HG02623 (cell line): ENCODE results near the gene BRSK2.

Experiments
- ATAC-seq: cut with Tn5 transposase; IDR thresholded peaks from one replicate; pipeline ENCODE4 v1.9.1; 2021; ENCODE audit warnings: moderate library complexity; ENCODE audit not compliant: unreplicated experiment

The BRSK2 gene

GRCh38 chr11:1448882-1449281 lies 59.1 kb downstream of the BRSK2 start:
- no peak for ATAC-seq

- ATAC-seq, result no peak
Observed at GRCh38 chr11:1449490-1450243, 59.9 kb downstream of the BRSK2 start.

GRCh38 chr11:1450344-1450875 lies 60.7 kb downstream of the BRSK2 start:
- no peak for ATAC-seq

GRCh38 chr11:1450949-1451710 lies 61.4 kb downstream of the BRSK2 start:
- ATAC-seq, result no peak

- no peak for ATAC-seq
Observed at GRCh38 chr11:1451781-1452470, 62.2 kb downstream of the BRSK2 start.

GRCh38 chr11:1452744-1453143 lies 63.0 kb downstream of the BRSK2 start:
- no peak for ATAC-seq

GRCh38 chr11:1453611-1454034 lies 63.9 kb downstream of the BRSK2 start:
- ATAC-seq, result no peak

GRCh38 chr11:1454576-1454975 lies 64.8 kb downstream of the BRSK2 start:
- ATAC-seq, result no peak

- ATAC-seq, result no peak
Observed at GRCh38 chr11:1455032-1455762, 65.5 kb downstream of the BRSK2 start.

- ATAC-seq, result no peak
Observed at GRCh38 chr11:1455763-1456060, 66.0 kb downstream of the BRSK2 start.

- no peak for ATAC-seq
Observed at GRCh38 chr11:1456176-1456575, 66.4 kb downstream of the BRSK2 start.

- ATAC-seq, result no peak
Observed at GRCh38 chr11:1456596-1457325, 67.0 kb downstream of the BRSK2 start.

GRCh38 chr11:1457326-1457680 lies 67.6 kb downstream of the BRSK2 start:
- no peak for ATAC-seq

- ATAC-seq, result no peak
Observed at GRCh38 chr11:1457856-1458255, 68.1 kb downstream of the BRSK2 start.

GRCh38 chr11:1458340-1459218 lies 68.8 kb downstream of the BRSK2 start:
- ATAC-seq, result no peak

- no peak for ATAC-seq
Observed at GRCh38 chr11:1459219-1459575, 69.5 kb downstream of the BRSK2 start.

- ATAC-seq, result no peak
Observed at GRCh38 chr11:1459764-1460395, 70.1 kb downstream of the BRSK2 start.

GRCh38 chr11:1460396-1460985 lies 70.8 kb downstream of the BRSK2 start:
- ATAC-seq, result no peak
